H54 (cell line): ENCODE data around the gene FN3K.
"Not testable (repeated sequence)": the region's sequence is repeated elsewhere in the genome, so short reads cannot be mapped to it uniquely, and the experiment has no call there.

Source experiments
- DNase-seq: peaks from one replicate; pipeline ENCODE4 v3.0.0; 2011; ENCODE audit warnings: low spot score, mixed read lengths; ENCODE audit not compliant: insufficient read length
- FAIRE-seq: peaks from 3 replicates; lab custom pipeline; 2011; peaks lifted over from hg19 to GRCh38; lab: Jason Lieb, UNC
- POLR2A ChIP-seq: IDR thresholded peaks from 2 replicates; pipeline ENCODE4 v1.6.1; 2011; ENCODE audit warnings: low read depth, mild to moderate bottlenecking, low read length

The FN3K gene

DNA sequence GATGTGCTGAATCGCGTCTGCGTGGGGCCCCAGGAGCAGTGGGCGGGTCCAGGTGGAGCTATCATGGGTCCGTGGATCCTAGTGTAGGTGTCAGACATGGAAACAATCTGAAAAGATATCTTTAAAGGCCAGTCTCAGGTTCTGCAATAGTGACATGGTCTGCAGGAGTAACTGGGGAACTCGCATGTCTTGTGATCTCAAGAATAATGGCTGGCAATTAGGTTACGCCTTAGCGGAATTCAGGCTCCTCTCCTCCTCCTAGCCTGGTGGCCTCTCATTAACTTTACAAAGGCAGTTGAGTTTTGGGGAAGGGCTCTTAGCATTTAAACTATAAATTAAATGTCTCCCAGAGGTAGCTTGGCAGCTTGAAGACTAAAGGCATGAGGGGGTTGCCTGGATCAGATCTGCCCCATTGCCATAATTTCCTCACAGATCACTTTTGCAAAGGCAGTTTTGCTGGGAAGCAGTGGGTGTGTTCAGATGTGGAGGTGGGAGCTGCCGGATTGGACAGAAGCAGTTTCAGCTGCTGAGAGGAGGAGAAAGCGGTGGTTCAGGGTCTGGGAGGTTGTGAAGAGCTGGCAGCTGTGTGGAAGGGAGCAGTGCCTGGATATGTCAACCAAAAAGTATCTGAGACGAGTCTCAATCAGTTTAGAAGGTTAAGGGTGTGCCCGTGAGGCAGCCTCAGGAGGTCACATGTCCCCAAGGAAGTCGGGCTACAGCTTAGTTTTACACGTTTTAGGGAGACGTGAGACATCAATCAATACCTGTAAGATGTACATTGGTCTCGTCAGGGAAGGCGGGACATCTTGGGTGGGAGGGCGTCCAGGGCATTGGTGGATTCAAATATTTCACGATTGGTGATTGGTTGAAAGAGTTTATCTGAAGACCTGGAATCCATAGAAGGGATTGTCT, 19.1 kb downstream of the FN3K start:
- TF ChIP-seq POLR2A, result no peak
- DNase-seq (no peak), FAIRE-seq (no peak)

DNA sequence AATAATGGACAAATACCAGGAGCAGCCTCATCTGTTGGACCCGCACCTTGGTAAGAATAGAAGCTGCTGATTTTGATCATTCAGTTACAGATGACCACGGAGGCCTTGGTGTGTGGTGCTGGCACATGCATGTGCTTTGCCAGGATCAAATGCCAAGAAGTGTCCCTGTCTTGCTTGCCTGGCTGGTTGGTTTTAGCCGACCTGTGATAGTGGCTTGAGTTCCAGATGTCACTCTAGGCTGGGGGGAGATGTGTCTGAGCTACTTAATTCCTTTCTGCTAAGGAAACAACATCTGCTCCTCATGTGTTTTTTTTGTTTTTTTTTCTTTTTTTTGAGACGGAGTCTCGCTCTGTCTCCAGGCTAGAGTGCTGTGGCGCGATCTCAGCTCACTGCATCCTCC, 20.8 kb downstream of the FN3K start:
- TF ChIP-seq POLR2A, result no peak
- FAIRE-seq (no peak), DNase-seq (no peak)

DNA sequence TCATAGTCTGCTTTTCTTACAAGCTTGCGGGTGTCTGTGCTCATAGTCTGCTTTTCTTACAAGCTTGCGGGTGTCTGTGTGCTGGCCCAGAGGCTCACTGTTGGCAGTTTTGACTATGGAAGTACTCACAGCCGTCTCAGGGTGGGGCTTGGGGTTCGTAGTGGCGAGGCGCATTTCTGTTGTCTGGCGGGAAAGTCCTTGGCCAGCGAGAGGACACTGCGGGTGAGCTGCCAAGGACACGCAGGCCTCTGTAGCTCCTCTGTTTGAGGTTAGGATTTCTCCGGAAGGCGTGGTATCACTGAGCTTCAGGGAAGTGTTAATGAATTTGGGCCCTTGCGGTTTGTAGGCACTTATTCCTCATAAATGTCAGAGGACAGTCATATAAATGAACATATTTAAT, 30.0 kb downstream of the FN3K start:
- DNase-seq (no peak), FAIRE-seq (no peak)
- no peak for TF ChIP-seq POLR2A

DNA sequence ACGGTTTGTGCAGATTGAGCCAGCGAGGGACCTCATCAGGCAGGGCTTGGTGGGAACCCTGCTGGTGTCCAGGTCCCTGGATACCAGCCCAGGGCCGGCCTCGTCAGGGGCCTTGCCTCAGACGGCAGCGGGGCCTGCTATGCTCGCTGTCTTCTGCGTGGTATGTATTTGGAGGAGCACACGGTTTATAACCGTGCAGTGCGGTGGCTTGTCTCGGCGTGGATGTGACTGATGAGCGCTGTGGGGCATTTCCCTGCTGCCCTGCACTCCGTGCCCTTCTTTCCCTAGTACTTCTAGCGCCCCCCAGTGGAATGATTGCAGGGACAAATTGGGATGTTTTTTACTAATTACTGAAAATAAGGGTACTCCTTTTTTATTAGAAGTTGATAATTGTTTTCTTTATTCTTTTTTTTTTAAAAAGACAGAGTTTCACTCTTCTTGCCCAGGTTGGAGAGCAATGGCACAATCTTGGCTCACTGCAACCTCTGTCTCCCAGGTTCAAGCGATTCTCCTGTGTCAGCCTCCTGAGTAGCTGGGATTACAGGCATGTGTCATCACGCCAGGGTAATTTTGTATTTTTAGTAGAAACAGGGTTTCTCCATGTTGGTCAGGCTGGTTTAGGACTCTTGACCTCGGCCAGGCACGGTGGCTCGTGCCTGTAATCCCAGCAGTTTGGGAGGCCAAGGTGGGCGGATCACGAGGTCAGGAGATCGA, 31.8 kb downstream of the FN3K start:
- no peak for TF ChIP-seq POLR2A
- FAIRE-seq, result no peak
- no peak for DNase-seq

DNA sequence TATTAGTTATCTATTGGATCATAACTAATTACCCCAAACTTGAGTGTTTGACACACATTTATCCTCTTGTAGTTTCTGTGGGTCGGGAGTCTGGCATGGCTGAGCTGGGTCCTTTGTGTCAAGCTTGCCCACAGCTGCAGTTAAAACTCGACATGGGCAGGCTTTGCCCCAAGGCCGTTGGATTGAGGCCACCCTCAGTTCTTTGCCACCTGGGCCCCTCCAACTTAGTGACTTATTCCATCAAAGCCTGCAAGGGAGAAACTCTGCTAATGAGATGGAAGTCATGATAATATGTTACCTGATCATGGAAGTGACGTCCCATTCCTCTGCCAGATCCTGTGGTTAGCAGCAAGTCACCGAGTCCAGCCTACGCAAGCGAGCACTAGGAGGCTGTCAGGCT, 33.6 kb downstream of the FN3K start:
- no peak for FAIRE-seq
- TF ChIP-seq POLR2A, result no peak
- DNase-seq, result no peak

DNA sequence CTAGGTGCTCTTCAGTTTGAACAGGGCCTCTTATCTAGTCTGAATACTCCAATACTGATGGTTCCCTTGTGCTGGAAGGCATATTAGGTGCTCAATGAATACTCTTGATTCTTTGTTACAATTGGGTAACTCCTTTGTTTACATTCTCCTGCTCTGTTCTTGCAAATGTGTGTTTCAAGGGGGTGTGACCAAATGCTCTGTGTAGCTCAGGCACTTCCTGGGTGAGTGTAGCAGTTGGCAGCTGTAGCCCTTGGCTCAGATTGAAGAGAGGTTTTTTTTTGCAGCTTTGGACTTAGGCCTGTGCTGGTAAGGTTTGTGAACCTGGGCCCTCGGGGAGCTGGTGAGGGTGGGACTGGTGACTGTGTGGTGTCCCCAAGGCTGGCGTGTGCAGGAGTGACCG, 36.6 kb downstream of the FN3K start:
- FAIRE-seq, result no peak

DNA sequence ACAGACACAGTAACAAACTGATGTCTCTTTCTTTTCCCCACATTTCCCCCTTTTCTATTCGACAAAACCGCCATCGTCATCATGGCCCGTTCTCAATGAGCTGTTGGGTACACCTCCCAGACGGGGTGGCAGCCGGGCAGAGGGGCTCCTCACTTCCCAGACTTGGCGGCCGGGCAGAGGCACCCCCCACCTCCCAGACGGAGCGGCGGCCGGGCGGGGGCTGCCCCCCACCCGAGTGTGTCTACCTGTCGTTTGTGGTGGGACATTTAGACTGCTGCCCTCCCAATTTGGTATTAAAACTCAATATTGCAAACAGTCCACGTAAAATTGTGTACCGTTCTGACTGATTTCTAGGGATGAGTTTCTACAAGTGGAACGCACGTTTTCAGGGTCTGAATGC, 39.0 kb downstream of the FN3K start:
- not testable (repeated sequence) for FAIRE-seq, DNase-seq

More for the DNA sequence above, 36.6 kb downstream of the FN3K start:
- peak; percentile 87 for DNase-seq
- no peak for TF ChIP-seq POLR2A

DNA sequence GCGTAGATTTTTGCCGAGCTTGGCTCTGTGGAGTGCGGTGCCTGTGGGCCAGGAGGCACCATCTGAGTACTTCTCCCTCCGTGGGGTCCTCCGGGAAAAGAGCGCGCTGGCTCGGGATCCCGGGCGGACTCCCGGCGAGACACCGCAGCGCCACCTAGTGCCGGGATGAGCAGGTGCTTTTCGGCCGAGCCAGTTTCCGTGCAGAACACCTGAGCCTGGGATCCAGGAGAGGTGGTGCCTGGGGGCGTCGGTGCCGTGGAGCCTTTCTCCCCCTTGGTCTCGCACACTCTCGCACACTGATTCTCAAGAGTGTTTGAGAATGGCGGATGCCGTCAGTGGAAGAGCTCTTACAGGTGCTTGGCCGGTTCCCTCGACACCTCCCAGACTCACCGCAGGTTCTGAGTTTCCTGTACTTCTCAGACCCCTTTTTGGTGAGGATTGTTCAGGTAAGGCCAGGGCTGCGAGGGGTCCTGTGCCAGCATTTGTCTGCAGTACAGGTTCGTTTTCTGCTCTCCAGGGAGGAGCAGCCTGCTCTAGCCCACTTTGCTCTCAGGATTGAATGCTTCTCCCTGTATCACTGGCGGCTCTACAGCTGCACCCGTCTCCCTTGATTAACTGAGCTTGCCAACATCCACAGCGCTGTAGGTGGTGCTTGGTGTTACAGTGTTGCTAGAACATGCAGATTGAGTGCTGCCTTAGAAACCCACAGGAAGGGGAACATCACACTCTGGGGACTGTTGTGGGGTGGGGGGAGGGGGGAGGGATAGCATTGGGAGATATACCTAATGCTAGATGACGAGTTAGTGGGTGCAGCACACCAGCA, 39.8 kb downstream of the FN3K start:
- no peak for DNase-seq

DNA sequence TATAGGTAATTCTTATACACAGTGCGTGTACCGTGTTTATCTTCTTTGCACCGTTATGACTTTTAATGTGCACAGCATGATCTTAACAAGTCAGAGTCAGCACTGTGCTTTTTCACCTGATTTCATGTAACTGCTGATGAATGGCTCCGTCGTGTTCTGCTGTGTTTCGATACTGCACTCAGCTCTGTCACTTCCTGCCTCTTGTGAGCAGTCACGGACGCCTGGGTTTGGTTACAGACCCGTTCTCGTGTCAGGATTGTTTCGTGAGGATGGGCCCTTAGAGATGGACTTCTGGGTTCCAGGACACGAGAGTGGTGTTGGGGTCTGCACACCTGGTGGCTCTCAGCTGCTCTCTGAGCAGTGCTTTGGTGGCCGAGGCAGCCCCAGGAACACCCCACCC, 41.0 kb downstream of the FN3K start:
- DNase-seq (no peak), FAIRE-seq (no peak)
- no peak for TF ChIP-seq POLR2A

More for the DNA sequence above, 39.8 kb downstream of the FN3K start:
- no peak for TF ChIP-seq POLR2A
- FAIRE-seq, result no peak

DNA sequence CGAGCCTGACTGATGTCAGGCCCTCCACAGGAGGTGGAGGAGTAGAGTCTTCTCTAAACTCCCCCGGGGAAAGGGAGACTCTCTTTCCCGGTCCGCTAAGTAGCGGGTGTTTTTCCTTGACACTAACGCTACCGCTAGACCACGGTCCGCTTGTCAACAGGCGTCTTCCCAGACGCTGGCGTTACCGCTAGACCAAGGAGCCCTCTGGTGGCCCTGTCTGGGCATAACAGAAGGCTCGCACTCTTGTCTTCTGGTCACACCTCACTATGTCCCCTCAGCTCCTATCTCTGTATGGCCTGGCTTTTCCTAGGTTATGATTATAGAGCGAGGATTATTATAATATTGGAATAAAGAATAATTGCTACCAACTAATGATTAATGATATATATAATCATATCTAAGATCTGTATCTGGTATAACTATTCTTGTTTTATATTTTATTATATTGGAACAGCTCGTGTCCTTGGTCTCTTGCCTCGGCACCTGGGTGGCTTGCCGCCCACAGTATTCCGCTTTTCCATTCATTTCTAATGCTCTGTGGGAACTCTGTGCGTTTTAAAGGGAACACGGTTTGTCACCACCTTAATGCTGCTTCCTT, 42.5 kb downstream of the FN3K start:
- DNase-seq, FAIRE-seq: not testable (repeated sequence)

DNA sequence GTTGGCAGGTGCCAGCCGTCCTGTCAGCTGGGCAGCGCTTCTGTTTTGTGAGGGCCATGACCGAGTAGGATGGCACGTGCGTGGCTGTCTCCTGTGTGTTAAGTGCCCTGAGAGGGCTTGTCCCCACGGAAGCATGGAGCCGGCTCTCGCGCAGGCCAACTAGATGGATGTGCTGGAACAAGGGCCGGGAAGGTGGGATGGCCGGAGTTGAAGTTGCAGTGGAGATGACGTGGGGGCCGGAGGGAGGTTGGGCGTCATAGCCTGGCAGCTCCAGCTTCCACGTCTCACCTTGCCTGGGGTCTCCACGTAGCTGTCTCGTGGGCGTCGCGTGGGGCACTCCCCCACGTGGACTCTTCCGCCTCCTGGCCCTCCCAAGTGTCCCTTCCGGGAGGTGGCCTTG, 44.1 kb downstream of the FN3K start:
- FAIRE-seq, result no peak
- TF ChIP-seq POLR2A, result no peak
- DNase-seq, result no peak

DNA sequence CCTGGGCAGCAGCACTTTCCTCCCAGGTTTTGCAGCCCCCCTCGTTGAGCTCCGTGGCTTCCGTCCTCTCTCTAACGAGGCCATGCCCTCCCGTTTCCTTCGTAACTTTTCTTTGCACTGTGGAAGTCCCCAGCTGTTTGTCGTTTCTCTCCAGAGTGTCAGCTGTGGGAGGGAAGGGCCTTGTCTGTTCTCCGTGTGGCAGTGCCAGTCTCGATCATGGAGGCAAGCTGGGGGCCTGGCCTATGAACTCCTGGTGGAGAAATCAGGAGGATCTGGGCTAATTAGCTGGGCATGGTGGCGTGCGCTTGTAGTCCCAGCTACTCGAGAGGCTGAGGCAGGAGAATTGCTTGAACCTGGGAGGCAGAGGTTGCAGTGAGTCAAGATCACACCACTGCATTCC, 44.8 kb downstream of the FN3K start:
- no peak for DNase-seq
- TF ChIP-seq POLR2A, result no peak
- FAIRE-seq, result no peak
